Measurements from ENCODE around the gene ATG10.

Gene ATG10

DNA sequence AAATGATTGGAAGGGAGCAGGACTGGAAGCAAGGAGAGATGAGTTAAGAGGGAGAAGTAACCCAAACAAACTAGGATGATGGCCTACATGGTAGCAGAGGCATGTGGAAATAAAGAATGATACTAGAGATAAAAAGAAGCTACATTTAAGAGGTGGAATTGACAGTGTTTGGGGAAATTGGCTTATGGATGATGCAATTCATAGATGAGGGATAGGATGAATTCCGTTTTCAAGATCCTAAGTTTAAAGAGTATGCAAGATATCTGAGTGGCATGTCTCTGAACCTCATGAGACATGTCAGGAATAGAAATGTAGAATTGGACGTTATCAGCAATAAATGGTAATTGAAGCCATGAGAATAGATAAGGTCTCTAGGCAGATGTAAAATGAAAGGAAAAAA lies 232.7 kb downstream of the ATG10 start:
- Histone ChIP-seq H3K36me3 (no peaks in the 10 kb centered on the region), H3K9me3 (no peaks in the 10 kb centered on the region), H3K4me1 (peaks cover 6% of the 10 kb centered on the region), H4K20me1 (no peaks in the 10 kb centered on the region), H3K9ac (no peak overlapping the region), H3K4me2 (no peak overlapping the region), H3K27ac (no peak overlapping the region), H3K27me3 (no peaks in the 10 kb centered on the region), H3K4me3 (no peak overlapping the region)
- no peak for TF ChIP-seq Cebpa-rat (IDR thresholded peaks at IDR 0.05)

GRCh38 chr5:82205005-82205404 lies 233.2 kb downstream of the ATG10 start:
- H3K4me2 ChIP-seq = no peak overlapping the region

GRCh38 chr5:82208371-82208770 lies 236.5 kb downstream of the ATG10 start:
- no peak overlapping the region for H3K4me2 ChIP-seq
- no peak overlapping the region for H3K27ac ChIP-seq
- no peaks in the 10 kb centered on the region for H3K27me3 ChIP-seq
- no peak overlapping the region for H3K4me3 ChIP-seq
- TF ChIP-seq Cebpa-rat (IDR thresholded peaks at IDR 0.05) = no peak
- H3K9me3 ChIP-seq = no peaks in the 10 kb centered on the region
- peaks cover 7% of the 10 kb centered on the region for H3K4me1 ChIP-seq
- H3K9ac ChIP-seq = no peak overlapping the region
- H4K20me1 ChIP-seq = no peaks in the 10 kb centered on the region
- H3K36me3 ChIP-seq = peaks cover 9% of the 10 kb centered on the region; the same call in 1 of the 2 replicates

More at GRCh38 chr5:82205005-82205404, 233.2 kb downstream of the ATG10 start:
- Histone ChIP-seq H3K27ac (no peak overlapping the region), H3K4me1 (peaks cover 7% of the 10 kb centered on the region), H3K9me3 (no peaks in the 10 kb centered on the region), H3K36me3 (no peaks in the 10 kb centered on the region), H4K20me1 (no peaks in the 10 kb centered on the region), H3K4me3 (no peak overlapping the region), H3K9ac (no peak overlapping the region), H3K27me3 (no peaks in the 10 kb centered on the region)
- no peak for TF ChIP-seq Cebpa-rat (IDR thresholded peaks at IDR 0.05)

- no peak overlapping the region for H3K27ac ChIP-seq
- peaks cover 11% of the 10 kb centered on the region; the same call in 1 of the 2 replicates for H3K36me3 ChIP-seq
- no peak overlapping the region for H3K4me2 ChIP-seq
- no peak overlapping the region for H3K9ac ChIP-seq
- no peaks in the 10 kb centered on the region for H3K9me3 ChIP-seq
- peaks cover 7% of the 10 kb centered on the region for H3K4me1 ChIP-seq
- H3K4me3 ChIP-seq = no peak overlapping the region
- H4K20me1 ChIP-seq = no peaks in the 10 kb centered on the region
- no peak for TF ChIP-seq Cebpa-rat (IDR thresholded peaks at IDR 0.05)
- H3K27me3 ChIP-seq = no peaks in the 10 kb centered on the region
These were observed 240.2 kb downstream of the ATG10 start for GRCh38 chr5:82211855-82212572.

GRCh38 chr5:82217917-82218316 lies 246.1 kb downstream of the ATG10 start:
- H3K9ac ChIP-seq = no peak overlapping the region
- H3K4me3 ChIP-seq = no peak overlapping the region
- no peak for TF ChIP-seq Cebpa-rat (IDR thresholded peaks at IDR 0.05)
- H4K20me1 ChIP-seq = no peaks in the 10 kb centered on the region
- no peaks in the 10 kb centered on the region for H3K9me3 ChIP-seq
- H3K4me2 ChIP-seq = no peak overlapping the region
- H3K36me3 ChIP-seq = 0 out of 2 replicates have a peak, but pooled peaks cover 5% of the 10 kb centered on the region
- H3K27me3 ChIP-seq = no peaks in the 10 kb centered on the region
- no peak overlapping the region for H3K27ac ChIP-seq
- no peaks in the 10 kb centered on the region for H3K4me1 ChIP-seq

DNA sequence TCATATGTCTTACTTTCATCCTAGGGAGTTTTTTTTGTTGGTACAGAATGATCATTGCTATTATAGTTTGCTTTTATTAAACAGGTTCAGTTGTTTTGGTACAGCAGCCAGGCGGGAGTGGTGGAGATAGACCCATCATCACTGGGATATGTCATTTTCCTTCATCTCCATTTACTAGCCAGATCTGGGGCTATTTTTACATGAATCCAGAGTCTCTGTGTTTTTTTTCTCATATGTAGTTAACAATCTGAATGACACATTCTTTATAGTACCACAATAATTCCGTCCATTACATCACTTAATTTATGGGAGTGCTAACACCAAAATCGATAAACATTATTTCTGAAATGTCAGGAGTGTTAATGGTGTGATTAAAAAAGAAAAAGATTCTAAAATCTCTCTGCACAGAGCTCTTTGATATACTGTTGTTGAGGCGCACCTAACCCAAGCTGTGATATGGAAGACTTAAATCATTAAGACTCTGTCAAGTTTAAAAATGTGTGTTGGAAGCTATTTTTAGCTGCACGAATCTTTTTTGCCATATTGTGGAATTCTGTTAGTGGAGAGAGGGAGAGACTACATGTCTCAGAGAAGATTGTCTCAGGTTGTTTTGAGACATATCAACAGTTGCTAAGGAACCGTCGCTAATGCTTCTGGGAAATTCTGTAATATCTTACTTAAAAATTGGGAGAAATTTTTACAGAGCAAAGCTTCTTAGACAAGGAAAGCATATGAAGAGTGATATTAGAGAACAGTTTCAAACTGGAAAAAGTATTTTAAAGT lies 246.7 kb downstream of the ATG10 start:
- no peaks in the 10 kb centered on the region for H3K27me3 ChIP-seq
- no peak overlapping the region for H3K4me3 ChIP-seq
- no peak for TF ChIP-seq Cebpa-rat (IDR thresholded peaks at IDR 0.05)
- no peak overlapping the region for H3K27ac ChIP-seq
- no peaks in the 10 kb centered on the region for H3K4me1 ChIP-seq
- H3K9me3 ChIP-seq = no peaks in the 10 kb centered on the region
- no peaks in the 10 kb centered on the region for H4K20me1 ChIP-seq
- no peak overlapping the region for H3K9ac ChIP-seq
- H3K4me2 ChIP-seq = no peak overlapping the region
- no peaks in the 10 kb centered on the region for H3K36me3 ChIP-seq

- Histone ChIP-seq H3K4me1 (no peaks in the 10 kb centered on the region), H3K36me3 (no peaks in the 10 kb centered on the region), H3K4me2 (no peak overlapping the region), H3K4me3 (no peak overlapping the region), H3K27ac (no peak overlapping the region), H3K9me3 (no peaks in the 10 kb centered on the region), H3K9ac (no peak overlapping the region), H3K27me3 (no peaks in the 10 kb centered on the region), H4K20me1 (no peaks in the 10 kb centered on the region)
- no peak for TF ChIP-seq Cebpa-rat (IDR thresholded peaks at IDR 0.05)
These were observed 249.2 kb downstream of the ATG10 start for GRCh38 chr5:82221020-82221419.

- Histone ChIP-seq H3K4me2 (no peak overlapping the region), H3K4me3 (no peak overlapping the region), H4K20me1 (no peaks in the 10 kb centered on the region), H3K4me1 (no peaks in the 10 kb centered on the region), H3K9ac (no peak overlapping the region), H3K27me3 (no peaks in the 10 kb centered on the region), H3K27ac (no peak overlapping the region), H3K9me3 (no peaks in the 10 kb centered on the region), H3K36me3 (no peaks in the 10 kb centered on the region)
- TF ChIP-seq Cebpa-rat (IDR thresholded peaks at IDR 0.05) = no peak
These were observed 251.1 kb downstream of the ATG10 start for GRCh38 chr5:82222597-82223574.

DNA sequence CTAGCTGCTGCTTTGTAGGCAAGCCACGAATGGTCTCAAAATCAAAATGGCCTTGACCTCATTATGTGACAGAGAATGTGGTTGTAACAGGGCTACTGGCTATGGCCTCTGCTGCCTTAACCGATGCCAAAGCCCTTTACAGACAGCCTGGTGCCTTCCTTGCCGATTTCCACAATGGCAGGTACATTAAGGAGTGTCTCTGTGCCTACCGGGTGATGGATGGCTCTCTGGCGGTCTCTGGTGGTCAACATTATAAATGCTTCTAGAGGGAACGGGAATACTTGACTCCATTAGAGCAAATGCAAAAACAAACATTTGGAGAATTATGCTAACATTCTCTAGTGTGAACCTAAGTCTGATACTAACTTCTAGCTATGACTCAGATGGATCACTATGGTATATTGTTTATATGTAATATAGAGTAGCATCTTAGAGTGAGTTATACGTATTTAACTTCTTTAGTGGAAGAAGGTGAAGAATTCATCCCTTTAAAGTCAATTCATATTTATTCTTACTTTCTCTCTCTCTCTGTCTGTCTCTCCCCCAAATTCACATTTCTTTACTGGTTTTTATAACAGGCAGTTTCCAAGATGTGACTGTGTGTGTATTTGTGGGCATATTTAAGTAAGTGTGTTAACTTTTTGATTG lies 253.8 kb downstream of the ATG10 start:
- no peaks in the 10 kb centered on the region for H3K27me3 ChIP-seq
- H3K4me2 ChIP-seq = no peak overlapping the region
- no peaks in the 10 kb centered on the region for H3K9me3 ChIP-seq
- H4K20me1 ChIP-seq = no peaks in the 10 kb centered on the region
- H3K4me1 ChIP-seq = no peaks in the 10 kb centered on the region
- no peak overlapping the region for H3K4me3 ChIP-seq
- no peak for TF ChIP-seq Cebpa-rat (IDR thresholded peaks at IDR 0.05)
- H3K9ac ChIP-seq = no peak overlapping the region
- no peak overlapping the region for H3K27ac ChIP-seq
- no peaks in the 10 kb centered on the region for H3K36me3 ChIP-seq
